ENCODE data around the gene ITFG2.

ITFG2 gene

DNA sequence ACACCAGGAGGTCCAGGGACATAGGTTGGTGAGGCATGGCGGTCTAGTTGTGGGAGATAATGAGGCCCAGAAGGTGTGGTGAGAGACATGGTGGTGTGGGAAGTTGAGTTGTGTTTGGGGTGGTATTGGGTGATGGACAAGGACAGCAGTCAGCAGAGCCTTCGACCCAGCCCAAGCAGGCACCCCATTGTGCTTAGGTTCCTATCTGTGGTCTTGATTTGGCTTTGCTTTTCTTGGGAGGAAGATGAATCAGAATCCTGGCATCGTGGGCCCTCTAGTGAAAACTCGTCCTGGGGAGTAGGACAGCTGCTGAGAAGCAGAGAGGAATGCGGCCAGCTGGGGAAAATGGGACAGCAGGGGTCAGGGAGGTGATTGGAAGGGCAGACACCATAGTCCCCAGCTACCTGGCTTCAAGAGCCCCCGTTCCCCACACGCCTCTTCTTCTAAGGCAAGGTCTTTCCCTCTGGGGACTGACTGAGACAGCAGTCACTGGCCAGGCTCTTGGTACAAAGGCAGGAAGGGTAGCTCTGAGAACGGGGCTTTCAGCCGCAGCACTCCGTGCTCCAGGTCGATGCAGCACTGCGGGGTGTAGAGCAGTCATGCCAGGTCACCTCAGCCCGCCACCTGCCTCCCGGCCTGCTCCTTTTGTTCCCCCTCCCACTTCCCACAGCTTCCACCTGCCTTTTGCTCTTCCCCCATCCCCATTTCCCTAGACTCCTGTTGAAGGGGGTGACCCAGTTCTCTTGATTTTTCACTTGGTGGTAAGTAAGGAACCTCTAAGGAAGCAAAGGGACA, 14.4 kb downstream of the ITFG2 start:
- FAIRE-seq (no peak), DNase-seq (ENCODE audit: insufficient read length, low spot score) (no peak)

DNA sequence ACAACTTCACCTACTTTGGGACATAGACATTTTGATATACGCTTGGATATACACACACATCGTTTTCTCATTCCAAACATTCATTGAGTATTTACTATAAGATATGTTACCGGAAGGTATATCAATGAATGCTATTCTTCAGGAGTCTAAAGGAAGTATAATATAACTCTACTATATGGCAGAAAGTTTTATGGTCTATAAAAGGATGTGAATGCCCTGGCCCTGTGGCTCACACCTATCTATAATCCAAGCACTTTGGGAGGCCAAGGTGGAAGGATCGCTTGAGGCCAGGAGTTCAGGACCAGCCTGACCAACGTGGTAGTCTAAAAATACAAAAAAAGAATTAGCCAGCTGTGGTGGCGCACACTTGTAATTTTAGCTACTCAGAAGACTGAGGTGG, 16.8 kb downstream of the ITFG2 start:
- no peak for DNase-seq (ENCODE audit: insufficient read length, low spot score)
- FAIRE-seq, result no peak

DNA sequence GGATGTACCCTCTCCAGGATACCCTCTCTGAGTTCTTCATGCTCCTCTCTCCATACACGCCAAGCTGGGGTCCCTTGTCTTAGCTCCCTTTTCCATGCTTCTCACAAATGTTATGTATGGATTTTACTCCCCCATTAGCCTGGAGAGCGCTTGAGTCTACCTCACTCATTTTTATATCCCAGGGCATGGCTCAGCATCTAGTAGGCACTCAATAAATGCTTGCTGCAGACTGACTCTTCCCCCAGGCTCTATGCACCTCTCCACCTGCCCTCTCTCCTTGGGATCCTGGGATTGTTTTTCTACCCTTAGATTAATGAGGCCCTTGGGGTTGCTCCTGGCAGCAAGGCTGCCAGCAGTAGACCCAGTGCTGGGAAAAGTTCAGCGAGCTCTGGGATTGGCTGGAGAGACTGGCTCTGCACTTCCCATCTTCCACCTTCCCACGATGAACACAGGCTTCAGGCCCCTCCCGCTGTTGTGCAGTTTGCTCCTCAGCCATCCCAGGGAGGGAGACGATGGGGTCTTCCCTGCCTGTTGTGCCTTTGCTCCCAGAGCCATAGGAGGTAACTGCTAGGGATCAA, 20.2 kb downstream of the ITFG2 start:
- FAIRE-seq (no peak), DNase-seq (ENCODE audit: insufficient read length, low spot score) (no peak)

DNA sequence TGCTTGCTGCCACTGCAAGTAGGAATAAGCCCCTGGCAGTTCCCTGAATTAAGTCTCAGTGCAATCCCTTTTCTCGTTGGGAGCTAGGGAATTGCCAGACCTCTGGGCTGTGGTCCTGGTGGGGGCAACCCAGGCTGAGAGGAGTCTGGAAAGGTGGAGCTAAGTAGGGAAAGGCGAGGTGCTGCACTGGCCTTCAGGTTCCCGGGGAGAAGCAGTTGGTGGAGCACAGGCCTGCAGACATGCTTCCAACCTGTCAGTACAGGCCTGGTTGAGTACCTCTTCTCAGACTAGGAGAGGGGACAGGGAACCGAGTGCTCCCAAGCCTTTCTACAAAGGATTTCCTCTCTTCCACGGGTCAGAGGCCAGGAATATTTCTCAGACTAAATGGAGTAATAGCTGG, 20.9 kb downstream of the ITFG2 start:
- no peak for FAIRE-seq
- no peak for DNase-seq (ENCODE audit: insufficient read length, low spot score)

DNA sequence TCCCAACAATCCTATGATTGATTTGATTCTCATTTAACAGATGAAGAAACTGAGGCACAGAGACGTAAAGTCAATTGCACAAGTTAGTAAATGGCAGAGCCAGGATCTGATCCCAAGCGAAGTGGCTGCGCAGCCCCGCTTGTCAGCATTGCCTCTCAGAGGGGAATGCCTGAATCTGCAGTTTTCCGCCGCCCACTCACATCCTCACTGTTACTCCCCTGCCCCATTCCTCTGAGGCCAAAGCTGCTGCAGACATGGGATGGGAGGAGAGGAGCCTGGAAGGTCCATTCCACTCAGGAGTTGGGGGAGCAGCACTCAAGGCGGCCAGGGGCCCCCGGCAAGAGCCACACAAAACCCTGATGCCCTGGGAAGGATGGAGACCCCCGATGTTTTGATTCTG, 21.3 kb downstream of the ITFG2 start:
- DNase-seq (ENCODE audit: insufficient read length, low spot score) (no peak), FAIRE-seq (no peak)

DNA sequence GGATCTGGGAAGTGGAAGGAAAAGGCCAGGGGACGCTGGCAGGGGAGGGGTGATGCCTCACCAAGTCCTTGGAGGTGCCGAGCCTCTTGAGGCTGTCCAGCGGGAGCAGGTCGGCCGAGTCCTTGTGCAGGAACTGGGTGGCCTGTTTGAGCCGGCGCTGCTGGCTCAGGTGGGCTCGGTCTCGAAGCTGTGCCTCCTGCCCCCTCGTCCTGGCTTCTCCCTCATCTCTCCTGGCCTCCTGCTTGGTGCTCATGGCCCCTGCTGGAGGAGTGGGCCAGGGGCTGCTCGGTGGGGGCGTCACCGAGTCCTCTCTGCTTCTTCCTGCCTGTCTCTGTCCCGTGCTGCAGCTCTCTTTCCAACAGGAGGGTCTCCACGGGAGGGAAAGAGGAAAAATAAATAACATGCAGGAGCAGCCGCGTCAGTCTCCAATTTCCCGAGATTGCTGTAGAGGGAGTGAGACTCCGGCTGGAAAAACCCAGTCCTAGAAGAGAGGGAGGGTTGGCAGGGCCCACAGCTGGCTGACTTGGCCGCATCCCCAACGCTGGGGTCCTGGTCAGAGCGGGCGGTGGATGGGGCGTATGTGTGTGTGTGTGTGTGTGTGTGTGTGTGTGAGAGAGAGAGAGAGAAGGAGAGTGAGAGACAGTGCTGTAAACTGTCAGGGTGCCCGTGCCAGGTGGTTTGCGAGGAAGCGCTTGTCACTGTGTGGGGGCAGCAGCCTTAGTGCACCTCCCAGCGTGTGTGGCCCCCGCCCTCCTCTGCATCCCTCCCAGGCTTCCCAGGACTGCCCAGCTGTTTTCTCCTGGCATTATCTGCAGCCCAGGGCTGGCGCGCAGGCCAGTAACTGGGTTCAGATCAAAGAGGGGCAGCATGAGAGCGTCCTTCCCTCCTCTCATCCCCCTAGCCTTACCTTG, 22.4 kb downstream of the ITFG2 start, which contains the start of gene NRIP2:
Gene NRIP2 (minus strand): TSS at position 455 of the 911 bp plus-strand sequence. CDS start 52 bp downstream, at position 403.
- DNase-seq (ENCODE audit: insufficient read length, low spot score), result no peak
- no peak for FAIRE-seq

DNA sequence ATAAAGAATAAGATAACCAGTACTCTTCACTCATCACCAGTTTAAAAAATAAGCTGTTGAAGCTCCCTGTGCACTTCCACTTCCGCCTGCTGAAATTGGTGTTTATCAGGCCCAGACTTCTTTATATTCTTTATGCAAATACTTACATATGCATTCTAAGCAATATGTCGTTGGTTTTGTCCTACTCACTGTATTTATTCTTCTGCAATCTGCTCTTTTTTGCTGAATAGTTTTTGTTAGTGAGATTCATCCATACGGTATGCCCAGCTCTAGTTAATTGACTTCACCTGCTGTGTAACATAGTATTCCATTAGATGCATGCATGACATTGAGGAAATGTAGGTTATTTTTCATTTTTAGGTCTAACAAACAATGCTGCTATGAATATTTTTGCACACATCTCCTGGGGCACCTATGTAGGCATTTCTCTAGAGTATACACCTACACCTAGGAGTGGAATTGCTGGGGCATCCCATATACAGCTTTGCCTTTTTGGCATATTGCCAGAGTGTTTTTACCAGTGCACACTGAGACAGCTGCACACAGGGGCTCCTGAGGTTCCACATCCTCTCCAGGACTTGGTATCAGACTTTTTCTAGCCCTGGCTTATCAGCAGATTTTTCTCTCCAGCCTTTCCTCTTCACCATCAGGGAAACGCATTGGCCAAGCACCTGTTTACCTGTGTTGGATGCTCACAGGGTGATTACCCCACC, 23.4 kb downstream of the ITFG2 start:
- DNase-seq (ENCODE audit: insufficient read length, low spot score) (no peak), FAIRE-seq (no peak)

DNA sequence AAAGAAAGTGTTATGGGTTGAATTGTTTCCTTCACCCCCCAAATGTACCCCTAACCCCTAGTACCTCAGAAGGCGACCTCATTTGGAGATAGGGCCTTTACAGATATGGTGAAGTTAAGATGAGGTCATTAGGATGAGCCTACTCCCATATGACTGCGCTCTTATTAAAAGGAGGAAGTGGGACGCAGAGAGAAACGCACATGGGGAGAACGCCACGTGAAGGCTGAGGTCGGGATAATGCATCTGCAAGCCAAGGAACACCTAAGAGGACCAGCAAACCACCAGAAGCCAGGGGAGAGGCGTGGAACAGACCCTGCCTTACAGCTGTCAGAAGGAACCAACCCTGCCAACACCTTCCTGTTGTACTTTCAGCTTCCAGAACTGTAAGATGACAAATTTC, 24.1 kb downstream of the ITFG2 start:
- DNase-seq (ENCODE audit: insufficient read length, low spot score) (no peak), FAIRE-seq (no peak)

DNA sequence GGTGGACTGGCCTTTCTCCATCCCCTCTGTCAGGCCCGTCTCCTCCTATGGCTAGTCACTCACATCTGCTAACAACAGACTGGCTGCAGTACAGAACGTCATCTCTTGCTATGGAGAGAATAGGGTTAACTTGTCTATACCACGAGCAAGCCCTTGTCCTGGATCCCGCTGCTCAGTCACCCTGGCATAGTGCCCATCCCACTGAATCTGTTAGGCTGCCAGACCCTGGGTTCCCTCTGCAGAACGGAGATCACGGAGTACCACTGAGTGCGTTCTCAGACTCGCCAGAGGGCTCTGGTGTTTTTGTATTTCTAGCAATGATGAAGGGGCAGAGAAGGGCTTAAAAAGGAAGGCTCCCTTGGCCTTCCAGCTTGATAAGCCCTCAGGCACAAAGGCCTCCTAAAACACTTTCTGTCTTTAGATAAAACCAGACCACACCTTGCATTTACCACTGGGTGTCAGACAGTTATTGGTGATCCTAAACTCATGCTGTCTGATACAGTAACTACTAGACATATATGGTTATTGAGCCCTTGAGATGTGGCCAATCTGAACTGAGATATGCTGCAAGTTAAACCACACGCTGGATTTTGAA, 28.7 kb downstream of the ITFG2 start:
- FAIRE-seq, result no peak
- no peak for DNase-seq (ENCODE audit: insufficient read length, low spot score)

DNA sequence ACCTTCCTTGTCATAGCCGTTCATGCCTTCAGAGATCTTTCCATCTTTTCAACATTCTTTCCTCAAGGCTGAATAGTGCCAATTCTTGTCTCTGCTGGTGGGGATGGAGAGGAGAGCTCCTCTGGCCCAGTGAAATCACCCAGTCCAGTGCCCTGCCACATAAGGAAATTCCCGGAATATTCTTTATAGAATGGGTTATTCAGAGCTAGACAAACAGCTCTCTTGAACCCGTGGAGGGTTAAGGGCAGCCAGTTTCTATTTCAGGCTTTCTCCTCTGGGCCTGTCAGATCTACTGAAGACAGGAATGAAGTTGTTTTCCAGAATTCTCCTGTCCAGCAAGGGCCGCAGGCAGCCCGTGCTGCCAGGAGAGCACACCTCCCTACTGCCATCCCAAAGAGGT, 30.5 kb downstream of the ITFG2 start:
- DNase-seq (ENCODE audit: insufficient read length, low spot score), result no peak
- no peak for FAIRE-seq

DNA sequence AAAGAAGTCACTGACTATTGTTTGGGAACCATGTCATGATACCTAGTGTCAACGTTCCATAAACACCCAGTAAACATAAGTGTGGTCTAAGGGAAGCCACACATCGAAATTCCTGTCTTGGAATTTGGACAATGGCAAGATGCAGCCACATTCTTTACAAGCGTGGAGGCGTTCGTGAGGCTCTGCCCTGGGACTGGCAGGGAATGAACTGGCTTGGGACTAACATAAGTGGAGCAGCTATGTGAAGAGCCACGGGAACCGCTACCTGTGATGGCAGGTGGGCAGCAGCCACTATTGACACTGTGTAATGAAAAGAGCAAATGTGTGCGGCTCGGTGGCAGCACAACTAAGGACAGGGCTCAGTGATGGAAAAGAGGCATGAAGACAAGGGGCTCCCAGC, 32.3 kb downstream of the ITFG2 start:
- DNase-seq (ENCODE audit: insufficient read length, low spot score) (no peak), FAIRE-seq (no peak)

DNA sequence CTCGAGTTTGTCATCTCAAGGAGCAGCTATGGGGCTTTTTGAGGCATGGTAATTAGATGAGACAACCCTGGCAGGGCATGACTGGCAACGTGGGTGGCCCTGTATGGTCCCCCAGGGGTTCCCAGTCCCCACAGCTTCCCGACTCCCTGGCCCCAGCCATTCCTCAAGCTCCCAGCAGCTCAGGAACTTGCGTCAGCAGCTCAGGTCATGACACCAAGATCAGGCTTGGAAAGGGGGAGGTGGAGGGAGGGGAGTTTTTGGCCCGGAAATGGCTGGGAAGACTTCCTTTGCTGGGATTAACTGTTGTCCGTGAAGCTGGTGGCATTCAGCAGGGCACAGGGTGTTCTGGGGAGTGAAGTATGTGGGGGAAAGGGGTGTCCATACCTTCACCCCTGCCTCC, 32.8 kb downstream of the ITFG2 start:
- DNase-seq (ENCODE audit: insufficient read length, low spot score) (no peak), FAIRE-seq (no peak)

DNA sequence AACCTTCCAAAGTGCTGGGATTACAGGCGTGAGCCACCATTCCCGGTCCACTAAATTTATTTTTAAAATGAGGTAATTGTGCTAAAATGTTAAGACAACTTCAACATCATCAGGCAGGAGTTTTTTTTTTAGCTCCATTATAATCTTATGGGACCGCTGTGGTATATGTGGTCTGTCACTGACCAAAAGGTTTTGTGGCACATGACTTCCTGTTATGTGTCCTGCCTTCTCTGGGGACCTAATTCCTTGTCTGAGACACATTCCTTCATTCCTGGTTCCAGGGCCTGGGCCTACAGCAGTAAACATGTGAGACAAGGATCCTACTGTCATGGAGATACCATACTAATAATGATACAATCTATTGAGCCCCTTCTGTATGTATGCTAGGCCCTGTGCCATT, 39.5 kb downstream of the ITFG2 start:
- FAIRE-seq, result no peak
- DNase-seq (ENCODE audit: insufficient read length, low spot score), result no peak

DNA sequence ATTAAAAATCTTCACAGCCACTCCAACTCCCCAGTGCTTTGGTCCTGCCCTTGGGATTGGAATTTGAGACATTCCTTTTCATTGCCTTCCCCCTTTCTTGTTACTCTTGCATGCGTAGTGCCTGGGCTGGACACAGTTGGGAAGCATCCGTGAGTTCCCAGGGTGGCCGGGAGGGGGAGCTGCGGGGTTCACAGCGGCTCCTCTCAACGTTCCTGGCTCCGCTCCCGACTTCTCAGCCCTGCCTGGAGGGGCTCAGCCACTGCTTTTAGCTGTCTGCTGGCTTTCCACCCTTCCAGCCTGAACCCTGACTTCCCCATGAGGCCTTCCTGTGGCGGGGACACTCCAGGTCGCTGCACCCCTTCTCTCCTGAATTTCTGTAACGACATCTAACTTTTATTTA, 41.2 kb downstream of the ITFG2 start:
- peak; percentile 49 for DNase-seq (ENCODE audit: insufficient read length, low spot score)
- peak; percentile 70 for FAIRE-seq

DNA sequence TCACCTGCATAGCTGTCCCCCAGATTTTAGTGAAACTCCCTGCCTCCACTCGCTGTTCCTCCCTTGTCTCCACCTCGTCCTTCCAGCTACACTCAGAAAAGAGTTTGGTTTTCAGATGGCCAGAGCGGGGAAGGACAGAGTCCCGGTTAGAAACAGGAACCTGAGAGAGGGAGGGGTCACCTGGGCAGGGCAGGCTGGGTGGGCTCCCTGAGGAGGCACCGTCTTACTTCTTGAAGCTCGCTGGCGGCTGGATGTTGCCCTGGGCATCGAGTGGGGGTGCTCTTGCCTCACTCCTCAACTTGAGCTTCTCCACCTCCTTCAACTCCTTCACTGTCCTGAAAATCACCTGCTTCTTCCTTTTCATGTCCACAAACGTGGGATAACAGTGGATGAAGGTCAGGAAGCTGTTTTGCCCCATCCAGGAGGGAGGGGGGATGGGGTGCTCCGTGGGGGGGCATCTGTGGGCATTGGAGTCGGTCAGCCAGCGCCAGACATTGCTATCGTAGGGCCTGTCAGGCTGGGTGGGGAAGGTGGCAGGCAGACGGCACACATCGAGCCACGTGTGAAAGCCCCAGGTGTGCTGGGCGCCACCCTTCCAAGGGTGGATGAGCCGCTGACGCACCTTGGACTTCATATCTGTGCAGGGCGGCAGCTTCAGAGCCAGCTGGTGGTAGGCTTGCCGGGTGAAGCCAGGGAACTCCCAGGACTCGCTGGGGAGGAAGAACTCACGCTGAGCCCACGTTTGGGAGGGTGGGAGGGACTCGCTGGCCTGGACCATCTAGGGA, 42.4 kb downstream of the ITFG2 start:
- DNase-seq (ENCODE audit: insufficient read length, low spot score), result no peak
- FAIRE-seq, result no peak

DNA sequence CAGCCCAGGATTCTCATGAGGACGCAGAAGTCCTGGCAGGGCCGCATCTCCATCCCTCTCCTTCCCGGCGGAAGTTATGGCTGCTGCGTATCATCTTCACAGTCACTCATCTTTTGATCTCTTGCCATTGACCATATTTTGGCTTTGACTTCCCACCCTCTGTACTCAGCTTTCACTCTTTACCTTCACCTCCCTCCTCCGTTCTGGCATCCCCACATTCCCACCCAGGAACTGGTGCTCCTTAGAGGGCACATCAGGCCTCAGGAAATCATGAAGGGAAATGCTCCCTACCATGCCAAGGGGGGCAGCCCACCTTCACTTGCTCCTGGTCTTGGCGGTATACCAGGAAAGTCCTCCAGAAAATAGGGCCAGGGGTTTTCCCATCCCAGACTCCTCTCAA, 43.1 kb downstream of the ITFG2 start:
- FAIRE-seq, result no peak

DNA sequence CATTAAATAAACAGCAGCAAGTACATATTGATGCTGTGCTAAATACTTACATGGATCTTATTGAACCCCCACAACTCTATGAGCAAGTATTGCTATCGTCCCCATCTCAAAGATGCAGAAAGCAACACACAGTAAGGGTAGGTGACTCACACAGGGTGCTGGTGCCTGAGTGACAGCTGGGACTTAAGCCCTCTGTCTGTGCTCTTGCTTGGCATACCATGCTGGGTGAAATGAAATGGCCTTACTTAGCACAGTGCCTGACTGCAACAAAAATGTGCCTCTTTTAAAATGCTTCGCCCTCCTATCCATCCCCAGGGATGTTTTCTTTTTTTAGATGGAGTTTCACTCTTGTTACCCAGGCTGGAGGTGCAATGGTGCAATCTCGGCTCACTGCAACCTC, 43.6 kb downstream of the ITFG2 start:
- FAIRE-seq (no peak), DNase-seq (ENCODE audit: insufficient read length, low spot score) (no peak)

More for the DNA sequence above, 43.1 kb downstream of the ITFG2 start:
- no peak for DNase-seq (ENCODE audit: insufficient read length, low spot score)

DNA sequence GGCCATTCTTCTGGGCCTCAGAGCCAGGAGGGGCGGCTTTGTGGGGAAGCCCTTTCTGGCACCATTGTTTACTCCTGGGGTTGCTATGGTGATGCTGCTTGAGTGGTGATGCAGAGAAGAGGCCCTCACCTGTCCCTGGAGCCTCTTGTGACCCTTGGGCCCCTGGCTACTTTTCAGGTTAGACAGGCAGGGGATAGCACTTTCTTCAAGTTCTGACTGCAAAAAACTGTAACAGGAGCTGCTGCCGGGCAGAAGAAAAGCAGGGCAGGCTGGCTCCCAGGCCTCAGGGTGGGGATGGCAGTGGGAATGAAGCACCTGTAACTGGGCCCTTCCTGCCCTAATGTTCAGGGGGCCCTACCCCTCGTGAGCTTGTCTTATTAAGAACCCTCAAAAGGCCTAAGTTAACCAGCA, 44.6 kb downstream of the ITFG2 start, which contains the start of gene TEX52:
Gene TEX52 (minus strand): TSS at position 19 of the 411 bp plus-strand sequence. CDS start 13 bp downstream, at position 6.
- FAIRE-seq (no peak), DNase-seq (ENCODE audit: insufficient read length, low spot score) (no peak)

DNA sequence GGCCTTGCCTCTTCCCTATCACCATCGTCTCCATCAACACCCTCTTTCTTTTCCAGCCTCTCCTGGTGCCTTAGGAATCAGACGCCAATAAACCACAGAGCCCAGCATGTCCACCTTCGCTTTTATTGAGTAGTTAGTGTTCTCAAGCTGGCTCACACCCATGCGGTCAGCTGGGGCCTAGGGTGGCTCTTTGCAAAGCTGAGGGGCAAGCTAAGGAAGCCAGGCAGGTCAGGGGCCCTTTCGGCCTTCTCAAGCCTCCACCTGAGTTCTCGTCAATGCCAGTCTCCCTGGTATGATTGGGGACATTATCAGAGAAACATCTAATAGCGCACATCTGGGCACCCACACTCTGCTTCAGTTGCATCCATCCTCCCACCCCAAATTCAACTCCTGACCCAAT, 45.1 kb downstream of the ITFG2 start:
- DNase-seq (ENCODE audit: insufficient read length, low spot score) (no peak), FAIRE-seq (no peak)

DNA sequence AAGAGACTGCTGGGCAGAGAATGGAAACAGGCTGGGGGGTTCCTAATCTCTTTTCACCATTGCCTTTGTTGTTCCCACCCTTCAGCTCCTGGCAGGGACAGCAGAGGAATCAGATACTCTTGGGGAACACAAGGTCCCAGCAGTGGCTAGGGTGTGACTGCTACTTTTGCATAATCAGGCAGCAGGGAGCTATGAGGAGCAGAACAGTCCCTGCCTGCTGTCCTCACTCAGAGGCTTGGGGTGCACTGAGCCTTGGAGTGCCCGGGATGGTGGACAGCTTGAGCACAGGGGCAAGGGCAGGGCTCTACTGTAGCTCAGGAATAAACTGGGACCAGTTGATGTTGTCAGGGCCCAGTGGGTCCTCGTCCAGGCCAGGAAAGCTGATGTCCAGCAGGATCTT, 45.9 kb downstream of the ITFG2 start:
- no peak for FAIRE-seq
- no peak for DNase-seq (ENCODE audit: insufficient read length, low spot score)

Measured in GM19239 (cell line).